NCI-H187 (cell line): ENCODE data around the gene COA3.

Experiments
- DNase-seq, 2 experiments: peaks; one replicate each; lab custom pipeline; 2025; lab: John Stamatoyannopoulos, UW

COA3 gene

DNA sequence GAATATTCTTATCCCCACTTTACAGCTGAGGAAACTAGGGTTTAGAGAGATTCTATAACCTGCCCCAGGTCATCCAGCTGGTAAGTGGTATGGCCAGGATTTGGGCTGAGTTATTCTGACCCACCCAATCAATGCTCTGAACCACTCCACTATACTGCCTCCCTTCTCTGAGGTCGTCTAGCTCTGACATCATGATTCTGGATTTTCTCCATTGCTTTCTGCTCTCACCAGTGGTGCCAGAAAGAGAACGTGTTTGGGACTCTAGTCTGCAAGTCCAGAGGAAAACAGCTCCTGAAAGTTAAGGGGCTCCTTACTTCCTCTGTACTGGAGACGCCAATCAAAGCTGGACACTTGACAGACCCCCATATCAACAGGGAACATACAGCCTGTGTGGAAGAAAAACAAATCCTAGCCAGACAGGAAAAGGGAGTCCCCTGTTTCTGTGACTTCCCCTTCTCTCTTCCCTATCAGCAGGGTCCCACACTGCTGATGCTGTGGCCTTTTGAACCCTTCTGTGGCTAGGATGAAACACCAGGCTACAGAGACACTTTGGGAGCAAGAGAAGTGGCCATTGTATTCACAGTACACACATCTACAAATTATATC lies 47.7 kb downstream of the COA3 start:
- no peak for DNase-seq

GRCh38 chr17:42748908-42749798 lies 49.4 kb downstream of the COA3 start:
- no peak for DNase-seq

GRCh38 chr17:42748202-42748907 lies 50.1 kb downstream of the COA3 start:
- no peak for DNase-seq
